Cardiac fibroblast (primary cell): ENCODE results near the gene CD200.

Source experiments
- DNase-seq, 2 donors: peaks; one replicate each; pipeline versions ENCODE4 v3.0.0 to v3.0.0-alpha.2; 2010; ENCODE audit warnings: low read depth in 2 of 2
- H3K4me3 ChIP-seq, 2 donors: replicated peaks in 1 of 2; 1 replicate in 1 of 2; 2 replicates in 1 of 2; pipeline ENCODE4 v1.5.1; 2011; ENCODE audit warnings: low read depth in 2 of 2, low read length in 2 of 2, mild to moderate bottlenecking in 2 of 2, moderate library complexity in 1 of 2
- TF ChIP-seq, protein P1 (sequence below): IDR thresholded peaks from one replicate; pipeline ENCODE4 v1.5.1; 2011; ENCODE audit warnings: low read depth, mild to moderate bottlenecking, low read length, inconsistent platforms

CD200 gene

GRCh38 chr3:112350018-112350810, 17.3 kb downstream of the CD200 start:
- H3K4me3 ChIP-seq = no peak overlapping the region
- TF ChIP-seq, protein P1, sequence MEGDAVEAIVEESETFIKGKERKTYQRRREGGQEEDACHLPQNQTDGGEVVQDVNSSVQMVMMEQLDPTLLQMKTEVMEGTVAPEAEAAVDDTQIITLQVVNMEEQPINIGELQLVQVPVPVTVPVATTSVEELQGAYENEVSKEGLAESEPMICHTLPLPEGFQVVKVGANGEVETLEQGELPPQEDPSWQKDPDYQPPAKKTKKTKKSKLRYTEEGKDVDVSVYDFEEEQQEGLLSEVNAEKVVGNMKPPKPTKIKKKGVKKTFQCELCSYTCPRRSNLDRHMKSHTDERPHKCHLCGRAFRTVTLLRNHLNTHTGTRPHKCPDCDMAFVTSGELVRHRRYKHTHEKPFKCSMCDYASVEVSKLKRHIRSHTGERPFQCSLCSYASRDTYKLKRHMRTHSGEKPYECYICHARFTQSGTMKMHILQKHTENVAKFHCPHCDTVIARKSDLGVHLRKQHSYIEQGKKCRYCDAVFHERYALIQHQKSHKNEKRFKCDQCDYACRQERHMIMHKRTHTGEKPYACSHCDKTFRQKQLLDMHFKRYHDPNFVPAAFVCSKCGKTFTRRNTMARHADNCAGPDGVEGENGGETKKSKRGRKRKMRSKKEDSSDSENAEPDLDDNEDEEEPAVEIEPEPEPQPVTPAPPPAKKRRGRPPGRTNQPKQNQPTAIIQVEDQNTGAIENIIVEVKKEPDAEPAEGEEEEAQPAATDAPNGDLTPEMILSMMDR = no peak
- no peak for DNase-seq

GRCh38 chr3:112351036-112351435, 18.1 kb downstream of the CD200 start:
- H3K4me3 ChIP-seq = no peak overlapping the region
- DNase-seq = no peak
- TF ChIP-seq, protein P1 = no peak

DNA sequence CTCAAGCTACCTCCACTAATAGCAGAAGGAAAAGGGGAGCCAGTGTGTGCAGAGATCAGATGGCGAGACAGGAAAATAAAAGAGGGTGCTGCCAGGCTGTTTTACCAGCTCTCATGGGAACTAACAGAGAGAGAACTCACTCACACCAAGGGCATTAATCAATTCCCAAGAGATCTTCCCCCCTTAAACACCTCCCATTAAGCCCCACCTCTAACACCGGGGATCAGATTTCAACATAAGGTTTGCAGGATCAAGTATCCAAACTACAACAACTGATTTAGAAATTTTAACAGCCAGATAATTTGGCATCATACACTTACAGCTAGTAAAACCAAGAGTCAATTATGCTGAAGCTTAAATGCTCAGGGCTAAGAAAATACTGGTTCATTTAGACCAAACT, 18.9 kb downstream of the CD200 start:
- DNase-seq = no peak
- no peak overlapping the region for H3K4me3 ChIP-seq
- TF ChIP-seq, protein P1 = no peak

DNA sequence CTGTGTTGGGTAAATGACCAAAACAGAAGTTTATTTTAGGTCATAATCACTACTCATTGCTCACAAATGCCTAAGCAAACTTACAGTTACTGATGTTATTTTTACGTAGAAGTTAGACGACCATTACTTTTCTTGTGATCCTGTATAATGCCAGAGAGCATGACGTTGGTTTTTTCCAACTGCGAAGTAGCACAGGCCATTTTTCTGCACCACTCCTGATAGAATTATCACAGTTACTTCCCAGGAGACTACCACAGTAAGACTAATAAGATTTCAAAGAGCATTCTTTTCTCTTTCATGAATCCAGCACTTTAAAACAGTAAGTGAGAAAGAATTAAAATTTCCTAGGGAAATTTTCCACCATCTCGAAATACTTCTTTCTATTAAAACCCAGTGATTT, 19.8 kb downstream of the CD200 start:
- no peak for DNase-seq
- TF ChIP-seq, protein P1 = no peak
- H3K4me3 ChIP-seq = no peak overlapping the region

GRCh38 chr3:112353365-112353764, 20.4 kb downstream of the CD200 start:
- DNase-seq = no peak
- H3K4me3 ChIP-seq = no peak overlapping the region
- TF ChIP-seq, protein P1 = no peak

DNA sequence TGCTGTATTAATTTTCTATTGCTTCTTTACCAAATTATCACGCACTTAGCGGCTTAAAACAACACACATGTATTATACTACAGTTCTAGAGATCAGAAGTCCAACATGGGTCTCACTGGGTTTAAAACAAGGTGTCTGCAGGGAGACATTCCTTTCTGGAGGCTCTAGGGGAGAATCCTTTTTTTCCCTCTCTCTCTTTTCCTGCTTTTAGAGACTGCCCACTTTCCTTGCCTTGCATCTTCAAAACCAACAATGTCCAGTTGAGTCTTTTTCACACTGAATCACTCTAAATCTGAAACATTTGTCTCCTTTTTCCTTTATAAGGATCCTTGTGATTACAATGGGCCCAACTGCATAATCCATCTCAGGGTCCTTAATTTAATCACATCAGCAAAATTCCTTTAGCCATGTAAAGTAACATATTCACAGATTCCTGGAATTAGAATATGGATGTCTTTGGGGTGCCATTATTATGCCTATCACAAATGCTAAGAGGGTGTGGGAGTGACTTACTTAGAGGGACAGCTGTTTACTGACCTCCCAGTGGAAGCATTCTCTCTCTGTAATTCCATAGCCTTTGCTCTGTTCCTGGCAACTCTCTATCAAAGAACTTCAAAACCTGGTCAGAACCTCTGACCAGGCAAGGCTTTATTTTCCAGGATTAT, 21.8 kb downstream of the CD200 start:
- TF ChIP-seq, protein P1 = no peak
- no peak overlapping the region for H3K4me3 ChIP-seq
- DNase-seq = no peak
